ENCODE results near the gene TRAK1.

Gene TRAK1

GRCh38 chr3:42080453-42080872 lies 10.7 kb upstream of the TRAK1 start:
- no peak for DNase-seq (ENCODE audit: low spot score in 2 of 2)
- Mint-ChIP-seq H3K27ac (peak overlapping the region; percentile 87), H3K36me3 (no peaks in the 10 kb centered on the region), H3K4me3 (peak overlapping the region; percentile 46), H3K9me3 (no peaks in the 10 kb centered on the region), H3K4me1 (peaks cover 63% of the 10 kb centered on the region)
- ATAC-seq: peak; percentile 95

DNA sequence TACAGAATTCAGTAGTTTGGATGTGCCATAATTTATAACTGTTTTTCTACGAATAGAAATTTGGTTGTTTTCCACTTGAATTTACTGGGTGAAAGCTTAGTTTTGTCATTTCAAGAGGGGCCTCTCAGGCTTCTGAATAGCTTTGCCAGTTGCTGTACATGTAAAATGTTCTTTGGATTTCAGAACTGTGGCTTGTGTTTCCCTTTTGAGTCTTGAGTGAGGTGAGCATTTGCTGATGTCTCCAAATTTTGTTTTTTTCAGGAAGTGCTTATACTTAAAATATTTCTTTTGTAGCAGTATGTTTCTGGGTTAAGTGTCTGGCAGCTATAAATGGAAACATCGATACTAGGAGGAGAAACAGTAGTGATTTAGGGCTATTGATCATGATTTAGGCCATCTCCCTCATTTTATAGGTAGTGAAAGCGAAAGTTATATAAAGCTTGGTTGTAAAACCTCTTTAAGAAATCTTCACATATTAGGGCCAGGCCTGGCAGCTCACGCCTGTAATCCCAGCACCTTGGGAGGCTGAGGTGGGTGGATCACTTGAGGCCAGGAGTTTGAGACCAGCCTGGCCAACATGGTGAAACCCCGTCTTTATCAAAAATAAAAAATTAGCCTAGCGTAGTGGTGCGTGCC lies 9.2 kb upstream of the TRAK1 start:
- H3K4me1 Mint-ChIP-seq: peaks cover 71% of the 10 kb centered on the region
- no peaks in the 10 kb centered on the region for H3K36me3 Mint-ChIP-seq
- ATAC-seq: peak; percentile 53
- peak overlapping the region; percentile 81 for H3K27ac Mint-ChIP-seq
- H3K9me3 Mint-ChIP-seq: no peaks in the 10 kb centered on the region
- H3K4me3 Mint-ChIP-seq: peak overlapping the region; percentile 46
- DNase-seq (ENCODE audit: low spot score in 2 of 2): no peak

- ATAC-seq (no peak), DNase-seq (ENCODE audit: low spot score in 2 of 2) (no peak)
- Mint-ChIP-seq H3K9me3 (no peaks in the 10 kb centered on the region), H3K36me3 (peaks cover 11% of the 10 kb centered on the region), H3K4me3 (no peak overlapping the region), H3K4me1 (peaks cover 73% of the 10 kb centered on the region), H3K27ac (no peak overlapping the region)
These were observed 6.6 kb upstream of the TRAK1 start for GRCh38 chr3:42084586-42084985.

DNA sequence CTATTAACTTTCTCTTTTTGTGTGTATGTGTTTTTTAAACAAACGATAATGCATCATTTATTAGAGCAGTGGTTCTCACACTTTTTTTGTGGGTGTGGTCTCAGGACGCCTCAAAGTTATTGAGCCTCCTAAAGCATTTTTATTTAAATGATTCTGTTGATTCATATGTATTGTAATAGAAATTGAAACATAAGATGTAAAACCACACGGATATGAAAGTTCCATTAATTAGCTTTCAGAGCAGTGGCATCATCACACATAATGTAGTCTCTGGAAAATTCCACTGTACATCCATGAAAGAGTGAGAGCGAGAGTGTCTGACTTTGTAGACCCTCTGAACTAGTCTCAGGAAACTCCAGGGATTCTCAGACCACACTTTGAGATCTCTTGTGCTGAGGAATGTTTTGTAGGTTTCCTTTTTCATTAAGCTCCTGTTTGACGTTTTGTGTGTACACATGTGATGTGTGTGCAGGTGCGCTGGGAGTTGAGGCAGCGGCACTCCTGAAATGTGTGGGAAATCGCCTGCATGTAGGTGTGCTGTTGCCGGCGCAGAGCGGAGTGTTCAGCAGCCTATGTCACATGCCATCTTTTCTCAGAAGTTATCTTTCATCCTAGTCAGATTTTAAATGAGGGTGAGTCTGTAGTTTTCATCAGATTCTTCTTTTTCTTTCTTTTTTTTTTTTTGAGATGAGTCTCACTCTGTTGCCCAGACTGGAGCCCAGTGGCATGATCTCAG lies 5.3 kb upstream of the TRAK1 start:
- Mint-ChIP-seq H3K27ac (peak overlapping the region; percentile 71), H3K4me3 (no peak overlapping the region), H3K4me1 (peaks cover 72% of the 10 kb centered on the region), H3K36me3 (peaks cover 23% of the 10 kb centered on the region), H3K9me3 (no peaks in the 10 kb centered on the region)
- no peak for DNase-seq (ENCODE audit: low spot score in 2 of 2)
- ATAC-seq: no peak

- Mint-ChIP-seq H3K27ac (peak overlapping the region; percentile 24), H3K4me3 (no peak overlapping the region), H3K9me3 (peaks cover 3% of the 10 kb centered on the region), H3K4me1 (peaks cover 70% of the 10 kb centered on the region), H3K36me3 (peaks cover 33% of the 10 kb centered on the region)
- ATAC-seq (no peak), DNase-seq (ENCODE audit: low spot score in 2 of 2) (no peak)
These were observed 2.2 kb upstream of the TRAK1 start for GRCh38 chr3:42088803-42089530.

GRCh38 chr3:42092006-42092405 lies 849 bp downstream of the TRAK1 start:
- Mint-ChIP-seq H3K9me3 (peaks cover 3% of the 10 kb centered on the region), H3K36me3 (peaks cover 38% of the 10 kb centered on the region), H3K4me1 (peaks cover 51% of the 10 kb centered on the region), H3K27ac (peak overlapping the region; percentile 90), H3K4me3 (peak overlapping the region; percentile 29)
- DNase-seq (ENCODE audit: low spot score in 2 of 2) (no peak), ATAC-seq (peak; percentile 73)

- Mint-ChIP-seq H3K36me3 (peaks cover 43% of the 10 kb centered on the region), H3K9me3 (peaks cover 3% of the 10 kb centered on the region), H3K4me1 (peaks cover 51% of the 10 kb centered on the region), H3K27ac (peak overlapping the region; percentile 38), H3K4me3 (no peak overlapping the region)
- no peak for DNase-seq (ENCODE audit: low spot score in 2 of 2)
- peak; percentile 8 for ATAC-seq
These were observed 3.0 kb downstream of the TRAK1 start for GRCh38 chr3:42094128-42094527.

DNA sequence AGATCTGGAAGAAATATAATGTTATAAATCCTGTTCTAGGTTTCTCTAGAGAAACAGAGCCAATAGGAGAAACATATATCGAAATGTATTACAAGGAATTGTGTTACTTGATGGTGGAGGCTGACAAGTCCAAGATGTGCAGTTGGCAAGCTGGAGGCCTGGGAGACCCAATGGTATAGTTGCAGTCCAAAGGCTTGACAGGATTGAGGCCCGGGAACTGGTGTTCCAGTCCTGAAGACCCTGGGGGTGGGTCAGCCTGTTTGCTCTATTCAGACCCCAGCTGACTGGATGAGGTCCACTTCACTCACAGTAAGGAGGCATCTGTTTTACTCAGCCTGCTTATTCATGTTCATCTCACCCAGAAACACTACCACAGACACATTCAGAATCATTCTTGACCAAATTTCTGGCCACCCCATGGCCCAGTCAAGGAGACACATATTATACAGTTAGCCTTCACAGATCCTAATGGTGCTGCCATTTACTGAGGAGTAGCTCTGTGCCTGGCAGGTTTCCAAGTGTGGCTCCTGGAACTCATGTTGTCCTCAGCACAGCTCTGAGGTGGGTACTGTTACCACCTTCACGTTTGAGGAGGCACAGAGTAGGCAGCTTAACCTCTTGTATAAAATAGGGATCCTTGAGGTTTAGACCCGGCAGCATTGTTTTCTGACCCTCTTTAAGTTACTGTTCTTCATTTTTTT lies 3.7 kb downstream of the TRAK1 start:
- DNase-seq (ENCODE audit: low spot score in 2 of 2) (no peak), ATAC-seq (no peak)
- Mint-ChIP-seq H3K27ac (peak overlapping the region; percentile 38), H3K4me1 (peaks cover 46% of the 10 kb centered on the region), H3K36me3 (peaks cover 38% of the 10 kb centered on the region), H3K4me3 (no peak overlapping the region), H3K9me3 (peaks cover 3% of the 10 kb centered on the region)

- Mint-ChIP-seq H3K9me3 (peaks cover 3% of the 10 kb centered on the region), H3K4me1 (peaks cover 40% of the 10 kb centered on the region), H3K36me3 (peaks cover 31% of the 10 kb centered on the region), H3K4me3 (no peak overlapping the region), H3K27ac (no peak overlapping the region)
- ATAC-seq (peak; percentile 25), DNase-seq (ENCODE audit: low spot score in 2 of 2) (no peak)
These were observed 4.4 kb downstream of the TRAK1 start for GRCh38 chr3:42095540-42095939.

DNA sequence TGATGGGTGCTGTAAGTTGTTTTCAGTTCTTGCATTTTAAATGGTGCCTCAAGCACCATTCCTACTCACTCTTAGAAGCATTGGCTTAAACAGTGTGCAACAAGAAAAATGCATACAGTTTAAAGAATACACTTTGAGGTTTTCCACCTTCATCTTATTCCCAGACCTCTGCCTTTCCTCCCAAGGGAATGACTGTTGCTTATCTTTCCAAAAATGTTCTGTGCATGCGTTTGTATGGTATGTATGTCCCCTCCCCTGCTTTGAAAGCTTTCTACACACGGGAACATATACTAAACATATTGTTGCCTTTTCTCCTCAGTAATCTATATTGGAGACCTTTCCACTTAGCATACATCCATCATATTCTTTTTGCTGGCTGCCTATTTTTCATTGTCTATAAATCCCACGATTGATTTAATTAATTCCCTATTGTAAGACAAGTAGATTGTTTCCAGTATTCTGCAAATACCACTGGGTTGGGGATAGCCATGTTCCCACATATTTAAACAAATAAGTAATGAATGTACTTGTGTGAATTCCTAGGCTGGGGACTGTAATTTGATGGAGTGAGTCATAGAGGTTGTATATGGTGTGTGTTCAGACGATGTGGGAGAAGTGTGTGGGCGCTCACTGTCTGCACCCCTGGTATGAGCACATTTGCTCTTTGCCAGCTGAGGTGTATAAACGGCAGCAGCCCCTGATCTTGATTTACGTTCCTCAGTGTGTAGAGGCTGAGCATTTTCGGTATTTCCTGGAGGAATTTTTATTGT lies 5.8 kb downstream of the TRAK1 start:
- DNase-seq (ENCODE audit: low spot score in 2 of 2): no peak

DNA sequence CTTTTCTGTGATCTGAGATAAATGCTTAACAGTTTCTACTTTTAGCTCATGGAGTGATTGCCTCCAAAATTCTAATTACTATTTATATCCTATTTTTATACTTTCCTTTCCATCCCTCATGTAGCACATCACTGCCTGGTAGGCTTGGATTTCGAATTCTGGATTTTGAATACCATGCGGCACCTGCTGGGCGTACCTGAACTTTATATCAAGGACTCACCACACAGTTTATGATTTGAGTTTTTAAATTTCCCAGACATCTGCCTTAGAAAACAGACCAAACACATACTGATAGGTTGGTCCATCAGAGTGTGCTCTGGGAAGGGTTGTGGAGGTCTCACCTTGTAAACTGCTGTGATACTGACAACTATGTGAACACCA lies 6.4 kb downstream of the TRAK1 start:
- DNase-seq (ENCODE audit: low spot score in 2 of 2): no peak
- peaks cover 20% of the 10 kb centered on the region for H3K4me1 Mint-ChIP-seq
- peak overlapping the region; percentile 64 for H3K27ac Mint-ChIP-seq
- H3K9me3 Mint-ChIP-seq: no peaks in the 10 kb centered on the region
- no peak for ATAC-seq
- H3K36me3 Mint-ChIP-seq: peaks cover 18% of the 10 kb centered on the region
- H3K4me3 Mint-ChIP-seq: no peak overlapping the region

More for the DNA sequence above, 5.8 kb downstream of the TRAK1 start:
- Mint-ChIP-seq H3K4me3 (no peak overlapping the region), H3K36me3 (peaks cover 18% of the 10 kb centered on the region), H3K27ac (no peak overlapping the region), H3K4me1 (peaks cover 26% of the 10 kb centered on the region), H3K9me3 (peaks cover 2% of the 10 kb centered on the region)
- ATAC-seq: peak; percentile 77

GRCh38 chr3:42098171-42098570 lies 7.0 kb downstream of the TRAK1 start:
- peaks cover 14% of the 10 kb centered on the region for H3K4me1 Mint-ChIP-seq
- peaks cover 18% of the 10 kb centered on the region for H3K36me3 Mint-ChIP-seq
- no peak for DNase-seq (ENCODE audit: low spot score in 2 of 2)
- H3K4me3 Mint-ChIP-seq: no peak overlapping the region
- no peak for ATAC-seq
- H3K9me3 Mint-ChIP-seq: no peaks in the 10 kb centered on the region
- H3K27ac Mint-ChIP-seq: peak overlapping the region; percentile 64

GRCh38 chr3:42099020-42099765 lies 8.0 kb downstream of the TRAK1 start:
- Mint-ChIP-seq H3K36me3 (peaks cover 18% of the 10 kb centered on the region), H3K9me3 (no peaks in the 10 kb centered on the region), H3K4me1 (peaks cover 12% of the 10 kb centered on the region), H3K27ac (peak overlapping the region; percentile 64), H3K4me3 (no peak overlapping the region)
- DNase-seq (ENCODE audit: low spot score in 2 of 2) (no peak), ATAC-seq (no peak)

- Mint-ChIP-seq H3K9me3 (no peaks in the 10 kb centered on the region), H3K4me3 (no peak overlapping the region), H3K4me1 (peaks cover 12% of the 10 kb centered on the region), H3K27ac (no peak overlapping the region), H3K36me3 (peaks cover 13% of the 10 kb centered on the region)
- ATAC-seq (no peak), DNase-seq (ENCODE audit: low spot score in 2 of 2) (no peak)
These were observed 9.9 kb downstream of the TRAK1 start for GRCh38 chr3:42101048-42101447.
